GM19395 (cell line): ENCODE results near the gene KRT17.
"Not testable (repeated sequence)": the region's sequence is repeated elsewhere in the genome, so short reads cannot be mapped to it uniquely, and the experiment has no call there.

Source experiments
- ATAC-seq: cut with Tn5 transposase; IDR thresholded peaks from one replicate; pipeline ENCODE4 v1.9.1; 2021; ENCODE audit warnings: mild to moderate bottlenecking, moderate library complexity; ENCODE audit not compliant: unreplicated experiment

KRT17 gene

GRCh38 chr17:41579484-41580243 is 44.7 kb downstream of the KRT17 start:
- peak; percentile 54 for ATAC-seq

- ATAC-seq, result no peak
Measured at GRCh38 chr17:41578971-41579370, 45.4 kb downstream of the KRT17 start.

- ATAC-seq, result no peak
Measured at GRCh38 chr17:41578538-41578937, 45.8 kb downstream of the KRT17 start.

GRCh38 chr17:41576740-41577139 is 47.6 kb downstream of the KRT17 start:
- ATAC-seq, result not testable (repeated sequence)

- ATAC-seq, result no peak
Measured at GRCh38 chr17:41575336-41575735, 49.0 kb downstream of the KRT17 start.

- no peak for ATAC-seq
Measured at GRCh38 chr17:41571561-41572434, 52.6 kb downstream of the KRT17 start, which contains the start of gene KRT9. Gene KRT9 (minus strand): TSS chr17:41572059. CDS start chr17:41571992, 67 bp downstream.
